GM12878 (cell line): ENCODE data around the gene ITGA3. TPM values are rescaled to one million over a fixed set of nuclear protein-coding genes. Genes with fewer than 3 reads are reported as not detected.

ENCODE experiments used
- ATAC-seq: fragments of 200-7000 bp; cut with Tn5 transposase; 3 replicates; pipeline ENCODE4 v1.9.1; 2020; ENCODE audit warnings: mild to moderate bottlenecking, moderate library complexity
- BruUV-seq: library from RNA; stranded (reverse); fragments of 400-500 nt; replicated peaks from 2 replicates; lab custom pipeline; 2021; lab: Mats Ljungman, UMichigan
- CTCF ChIA-PET: fragments of 300-600 bp; sonication (Branson Sonifier 250); formaldehyde crosslinking; extraction: SDS; loops from one replicate; lab custom pipeline; 2021; ENCODE audit warnings: inconsistent platforms; lab: Yijun Ruan, JAX
- POLR2A ChIA-PET: fragments of 350-600 bp; formaldehyde crosslinking; extraction: SDS; loops from one replicate; lab custom pipeline; 2021; ENCODE audit warnings: inconsistent platforms; lab: Charles Lee
- RAD21 ChIA-PET: fragments of 300-600 bp; sonication (Branson Sonifier 250); formaldehyde crosslinking; loops from one replicate; lab custom pipeline; 2023; ENCODE audit warnings: antibody characterized with exemption; ENCODE audit not compliant: unreplicated experiment; lab: Charles Lee
- SMC1A ChIA-PET: fragments of 300-600 bp; sonication (Branson Sonifier 250); formaldehyde crosslinking; loops from one replicate; lab custom pipeline; 2023; ENCODE audit not compliant: unreplicated experiment, uncharacterized antibody; lab: Charles Lee
- DNase-seq: peaks from one replicate; pipeline ENCODE4 v3.0.0-alpha.2; 2011; ENCODE audit warnings: low read depth, low spot score
- FAIRE-seq: peaks from 3 replicates; lab custom pipeline; 2011; peaks lifted over from hg19 to GRCh38; lab: Jason Lieb, UNC
- H2AFZ ChIP-seq: 2 replicates; pipeline ENCODE4 v1.6.0; 2011; ENCODE audit warnings: low read depth, low read length, control low read depth; ENCODE audit not compliant: control insufficient read depth
- H3K27ac ChIP-seq: 2 replicates; pipeline ENCODE4 v1.5.1; 2011; ENCODE audit warnings: control low read depth; ENCODE audit not compliant: control insufficient read depth, insufficient read depth
- H3K27me3 ChIP-seq, 2 experiments: replicated peaks in 1 of 2; 2 replicates each; pipeline versions ENCODE4 v1.6.0 to v1.6.1; 2011; ENCODE audit warnings: low read length in 1 of 2; ENCODE audit not compliant: control insufficient read depth in 2 of 2, insufficient read depth in 2 of 2
- H3K36me3 ChIP-seq, 2 experiments: 2 replicates each; pipeline ENCODE4 v1.5.1; 2011; ENCODE audit warnings: low read length in 1 of 2; ENCODE audit not compliant: control insufficient read depth in 2 of 2, insufficient read depth in 2 of 2
- H3K4me1 ChIP-seq: 2 replicates; pipeline ENCODE4 v1.6.1; 2011; ENCODE audit warnings: mild to moderate bottlenecking, low read length, moderate library complexity, mixed read lengths; ENCODE audit not compliant: control insufficient read depth, insufficient read depth
- H3K4me2 ChIP-seq: 2 replicates; pipeline ENCODE4 v1.6.0; 2011; ENCODE audit warnings: control low read depth; ENCODE audit not compliant: control insufficient read depth, insufficient read depth
- H3K4me3 ChIP-seq: fragments of 200-600 bp; sonication (generic); 2 replicates; pipeline ENCODE4 v1.5.1; 2016
- H3K79me2 ChIP-seq: 2 replicates; pipeline ENCODE4 v1.6.0; 2011; ENCODE audit warnings: low read length; ENCODE audit not compliant: control insufficient read depth, insufficient read depth
- H3K9ac ChIP-seq: 2 replicates; pipeline ENCODE4 v1.8.0; 2011; ENCODE audit warnings: low read length, control low read depth, mixed read lengths; ENCODE audit not compliant: control insufficient read depth, insufficient read depth
- H3K9me3 ChIP-seq: replicated peaks from 3 replicates; pipeline ENCODE4 v1.5.1; 2011; ENCODE audit warnings: mild to moderate bottlenecking, low read length; ENCODE audit not compliant: control insufficient read depth, insufficient read depth
- H4K20me1 ChIP-seq: 2 replicates; pipeline ENCODE4 v1.6.0; 2011; ENCODE audit not compliant: control insufficient read depth, insufficient read depth
- ATF7 ChIP-seq: fragments of 450-650 bp; IDR thresholded peaks from 2 replicates; pipeline ENCODE4 v1.6.1; 2016; ENCODE audit warnings: low read depth, mild to moderate bottlenecking
- BRCA1 ChIP-seq: IDR thresholded peaks from 2 replicates; pipeline ENCODE4 v1.6.1; 2011; ENCODE audit warnings: low read depth, low read length, improper control_type of control experiment
- CTCF ChIP-seq, 3 experiments: IDR thresholded peaks in 2 of 3; conservative IDR thresholded peaks in 1 of 3; 2 replicates each; pipeline ENCODE4 v1.5.1; 2011; ENCODE audit warnings: low read depth in 3 of 3, low read length in 3 of 3, mild to moderate bottlenecking in 3 of 3, control low read depth in 2 of 3, moderate library complexity in 2 of 3, inconsistent platforms in 1 of 3, mixed read lengths in 1 of 3; ENCODE audit not compliant: control insufficient read depth in 2 of 3, insufficient read depth in 1 of 3; ENCODE audit errors: extremely low read depth in 1 of 3
- IRF5 ChIP-seq: fragments of 450-650 bp; IDR thresholded peaks from 2 replicates; pipeline ENCODE4 v1.6.1; 2017; ENCODE audit warnings: borderline replicate concordance
- RB1 ChIP-seq: fragments of 450-650 bp; formaldehyde crosslinking; IDR thresholded peaks from 2 replicates; pipeline ENCODE4 v1.6.1; 2017; ENCODE audit warnings: mild to moderate bottlenecking, borderline replicate concordance
- REST ChIP-seq: IDR thresholded peaks from 2 replicates; pipeline ENCODE4 v1.6.1; 2012; ENCODE audit warnings: mild to moderate bottlenecking, low read depth, low read length
- TAF1 ChIP-seq: IDR thresholded peaks from 2 replicates; pipeline ENCODE4 v1.6.1; 2011; ENCODE audit warnings: mild to moderate bottlenecking, low read depth, low read length, borderline replicate concordance
- TBL1XR1 ChIP-seq: IDR thresholded peaks from 2 replicates; pipeline ENCODE4 v1.6.1; 2012; ENCODE audit warnings: low read depth, low read length, improper control_type of control experiment
- USF1 ChIP-seq: IDR thresholded peaks from 2 replicates; pipeline ENCODE4 v1.6.1; 2011; ENCODE audit warnings: borderline replicate concordance, low read depth, mild to moderate bottlenecking, moderate library complexity, mixed read lengths, low read length; ENCODE audit not compliant: insufficient read depth; ENCODE audit errors: extremely low read length
- ZBTB33 ChIP-seq: fragments of 450-650 bp; IDR thresholded peaks from 2 replicates; pipeline ENCODE4 v1.6.1; 2017; ENCODE audit warnings: mild to moderate bottlenecking
- ZNF217 ChIP-seq: fragments of 450-650 bp; IDR thresholded peaks from 2 replicates; pipeline ENCODE4 v1.6.1; 2017; ENCODE audit warnings: antibody characterized with exemption, mild to moderate bottlenecking
- ZSCAN29 ChIP-seq: fragments of 450-650 bp; IDR thresholded peaks from 2 replicates; pipeline ENCODE4 v1.6.1; 2017; ENCODE audit warnings: mild to moderate bottlenecking, moderate library complexity
- WGBS: methylation state at CpG from one replicate; pipeline ENCODE4 v1.1.6; 2016; ENCODE audit warnings: low lambda C conversion rate; ENCODE audit not compliant: insufficient replicate concordance, insufficient coverage; ENCODE audit errors: missing lambda C conversion rate; 5-methylcytosine and 5-hydroxymethylcytosine counted together
- in situ Hi-C: fragments of 300-500 bp; cut with MboI; formaldehyde crosslinking; loops from 9 replicates; pipeline ENCODE4 v1.14.3; 2018; ENCODE audit warnings: mixed read lengths
- intact Hi-C: fragments of 100-400 bp; cut with micrococcal nuclease; formaldehyde crosslinking; loops from one replicate; pipeline ENCODE4 v1.14.2; 2022; ENCODE audit not compliant: unreplicated experiment
- polyA plus RNA-seq, 11 experiments: library from polyadenylated mRNA; depleted of rRNA in 4 of 11; unstranded in 6 of 11; stranded (reverse) in 5 of 11; fragments of >200 nt; fragmentation: Nextera tagmentation in 4 of 11; fragmentation: Illumina TruSeq in 1 of 11; extraction: Ambion mirVana in 4 of 11; extraction: Trizol in 1 of 11; gene quantifications; 1 replicate in 1 of 11; 2 replicates in 10 of 11; pipeline versions ENCODE4 v1.2.1 to v1.2.3, GENCODE V29; 2011 to 2016; ENCODE audit warnings: inconsistent platforms in 2 of 11, missing spikeins in 2 of 11, low read depth in 1 of 11
- total RNA-seq, 4 experiments: library from RNA; depleted of rRNA in 3 of 4; stranded (reverse); fragments of >200 nt in 3 of 4; fragmentation: Illumina TruSeq in 1 of 4; extraction: Trizol in 1 of 4; gene quantifications; 2 replicates each; pipeline versions ENCODE4 v1.2.1 to v1.2.3, GENCODE V29; 2013 to 2021

Gene ITGA3
- total and polyA plus RNA-seq, 10 of the 15 experiments (the other 5 are each of a cell fraction or from before 2014, with no cell fraction given): 0.29 to 13.4 (median 6.6) TPM

- 22% methylated on average over 7 of the region's 7 CpGs for whole genome bisulfite sequencing
- in situ Hi-C loops (loop anchor here (5.0 kb wide), 1 partner anchor 67 kb away; no protein-coding TSS in a partner anchor), intact Hi-C loops (no loop called here)
- Histone ChIP-seq H3K79me2 (no peaks in the 10 kb centered on the region), H3K4me1 (no peaks in the 10 kb centered on the region), H3K27me3 (peaks cover 0 to 2% of the 10 kb centered on the region in 2 experiments; a peak in 3 of 4 replicates), H3K4me2 (no peak overlapping the region), H3K9ac (no peak overlapping the region), H4K20me1 (no peaks in the 10 kb centered on the region), H3K4me3 (no peak overlapping the region), H3K27ac (no peak overlapping the region), H3K9me3 (no peaks in the 10 kb centered on the region; the same call in 2 of the 3 replicates), H2AFZ (no peak overlapping the region), H3K36me3 (no peaks in the 10 kb centered on the region)
- POLR2A ChIA-PET: no interaction called here
- no TSS peak for BruUV-seq
- CTCF ChIA-PET: interaction anchor here (1.5 to 9.7 kb wide), 4 partner anchors 28 to 68 kb away, joined by 3 to 118 read pairs (median 35); partner anchors contain the start of genes ITGA3 and PDK2
- FAIRE-seq: no peak
- RAD21 ChIA-PET: interaction anchor here (2.7 kb wide), 1 partner anchor 63 kb away, joined by 16 read pairs; no protein-coding TSS in a partner anchor
- SMC1A ChIA-PET: interaction anchor here (2.0 kb wide), 1 partner anchor 63 kb away, joined by 7 read pairs; no protein-coding TSS in a partner anchor
- ATAC-seq: no peak
- no peak for DNase-seq
- TF ChIP-seq BRCA1 (no peak), RB1 (no peak), ZBTB33 (no peak), USF1 (no peak), CTCF (IDR thresholded peaks at IDR 0.05 in 2 of 3, conservative IDR thresholded peaks at IDR 0.05 in 1 of 3; ENCODE audit: control insufficient read depth in 2 of 3, extremely low read depth in 1 of 3, insufficient read depth in 1 of 3, low read depth in 3 of 3, low read length in 3 of 3) (no peak), TAF1 (no peak), ZSCAN29 (no peak), REST (no peak), ATF7 (no peak), ZNF217 (no peak), TBL1XR1 (no peak), IRF5 (no peak)
These were observed 31.1 kb upstream of the ITGA3 start for GRCh38 chr17:50024808-50025207.
